Measurements from ENCODE around the gene MYO5B. TPM values are rescaled to one million over a fixed set of nuclear protein-coding genes. Genes with fewer than 3 reads are reported as not detected.

MYO5B gene
- polyA plus RNA-seq, 1 of the 3 experiments (the other 2 are of a cell fraction): 1.3 TPM

GRCh38 chr18:49874238-49874637 is 320.7 kb downstream of the MYO5B start:
- H2AFZ ChIP-seq (ENCODE audit: low read depth): no peak overlapping the region
- no peaks in the 10 kb centered on the region for H3K79me2 ChIP-seq (ENCODE audit: insufficient read depth)
- TF ChIP-seq NRF1 (IDR thresholded peaks at IDR 0.05; ENCODE audit: low read depth, low read length): no peak
- TF ChIP-seq FOXM1 (IDR thresholded peaks at IDR 0.05; ENCODE audit: low read depth): no peak
- no peak for TF ChIP-seq ELF1 (IDR thresholded peaks at IDR 0.05)
- TF ChIP-seq TAF1 (IDR thresholded peaks at IDR 0.05; ENCODE audit: borderline replicate concordance, low read depth, low read length): no peak
- TF ChIP-seq RXRA (IDR thresholded peaks at IDR 0.05; ENCODE audit: borderline replicate concordance, low read depth): no peak
- H3F3A ChIP-seq (replicated peaks; ENCODE audit: insufficient read depth): no peaks in the 10 kb centered on the region
- no peak for DNase-seq
- H3K9me2 ChIP-seq: no peaks in the 10 kb centered on the region
- no peak overlapping the region for H3K4me2 ChIP-seq
- ChIA-PET POLR2A (no interaction called here), CTCF (interaction anchor here (0.7 to 4.0 kb wide), 4 partner anchors 9 to 15 kb away, joined by 3 to 17 read pairs (median 3); no protein-coding TSS in a partner anchor)
- no peaks in the 10 kb centered on the region for H3K36me3 ChIP-seq (replicated peaks in 1 of 2; ENCODE audit: control insufficient read depth in 1 of 2, insufficient read depth in 2 of 2, low read length in 1 of 2)
- H4K20me1 ChIP-seq (ENCODE audit: insufficient read depth): no peaks in the 10 kb centered on the region
- no peaks in the 10 kb centered on the region for H3K9me3 ChIP-seq
- WGBS (ENCODE audit: low lambda C conversion rate): 94% methylated on average over 2 of the region's 2 CpGs
- no peak overlapping the region for H3K4me3 ChIP-seq (ENCODE audit: low read depth in 2 of 2, low read length in 1 of 2)
- peaks cover 4% of the 10 kb centered on the region; the same call in 1 of the 2 replicates for H3K27me3 ChIP-seq (ENCODE audit: insufficient read depth)
- no peak overlapping the region for H3K27ac ChIP-seq (ENCODE audit: low read depth in 2 of 2, low read length in 1 of 2)
- peaks cover 0 to 7% of the 10 kb centered on the region in 2 experiments; a peak in 1 of 4 replicates for H3K4me1 ChIP-seq (ENCODE audit: control insufficient read depth in 1 of 2, insufficient read depth in 2 of 2, low read depth in 1 of 2, low read length in 1 of 2)
- no peak overlapping the region for H3K9ac ChIP-seq

DNA sequence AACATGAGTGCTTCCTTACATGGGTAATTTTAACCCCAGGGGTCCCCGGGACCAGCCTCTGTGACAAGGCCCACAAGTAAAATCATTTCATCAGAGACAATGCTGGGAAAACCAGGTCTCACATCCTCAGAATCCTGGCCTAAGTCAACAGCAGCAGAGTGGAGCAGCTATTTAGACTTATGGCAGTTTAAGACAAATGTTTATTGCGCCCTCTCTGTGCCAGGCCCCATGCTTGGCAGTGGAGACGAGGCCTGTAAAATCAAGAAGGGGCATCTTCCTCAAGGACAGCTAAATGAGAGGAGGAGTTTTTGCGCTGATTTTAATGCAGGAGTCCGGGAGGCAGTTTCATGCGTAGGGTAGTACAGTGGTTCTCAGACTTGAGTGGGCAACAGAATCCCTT is 325.6 kb downstream of the MYO5B start:
- Histone ChIP-seq H4K20me1 (ENCODE audit: insufficient read depth) (no peaks in the 10 kb centered on the region), H2AFZ (ENCODE audit: low read depth) (no peak overlapping the region), H3K27ac (ENCODE audit: low read depth in 2 of 2, low read length in 1 of 2) (no peak overlapping the region), H3K79me2 (ENCODE audit: insufficient read depth) (no peaks in the 10 kb centered on the region), H3K36me3 (replicated peaks in 1 of 2; ENCODE audit: control insufficient read depth in 1 of 2, insufficient read depth in 2 of 2, low read length in 1 of 2) (no peaks in the 10 kb centered on the region), H3F3A (replicated peaks; ENCODE audit: insufficient read depth) (no peaks in the 10 kb centered on the region), H3K4me2 (no peak overlapping the region), H3K4me1 (ENCODE audit: control insufficient read depth in 1 of 2, insufficient read depth in 2 of 2, low read depth in 1 of 2, low read length in 1 of 2) (peaks cover 0 to 5% of the 10 kb centered on the region in 2 experiments; a peak in 1 of 4 replicates), H3K9me2 (no peaks in the 10 kb centered on the region), H3K4me3 (ENCODE audit: low read depth in 2 of 2, low read length in 1 of 2) (no peak overlapping the region), H3K9ac (no peak overlapping the region), H3K27me3 (ENCODE audit: insufficient read depth) (peaks cover 4% of the 10 kb centered on the region; the same call in 1 of the 2 replicates), H3K9me3 (no peaks in the 10 kb centered on the region)
- no peak for TF ChIP-seq GATA2 (CRISPR knock-in tag; IDR thresholded peaks at IDR 0.05)
- no peak for TF ChIP-seq USF1 (IDR thresholded peaks at IDR 0.05; ENCODE audit: borderline replicate concordance, low read depth)
- no peak for TF ChIP-seq GABPA (IDR thresholded peaks at IDR 0.05; ENCODE audit: low read depth)
- no peak for TF ChIP-seq TAF1 (IDR thresholded peaks at IDR 0.05; ENCODE audit: borderline replicate concordance, low read depth, low read length)
- TF ChIP-seq, protein P1, sequence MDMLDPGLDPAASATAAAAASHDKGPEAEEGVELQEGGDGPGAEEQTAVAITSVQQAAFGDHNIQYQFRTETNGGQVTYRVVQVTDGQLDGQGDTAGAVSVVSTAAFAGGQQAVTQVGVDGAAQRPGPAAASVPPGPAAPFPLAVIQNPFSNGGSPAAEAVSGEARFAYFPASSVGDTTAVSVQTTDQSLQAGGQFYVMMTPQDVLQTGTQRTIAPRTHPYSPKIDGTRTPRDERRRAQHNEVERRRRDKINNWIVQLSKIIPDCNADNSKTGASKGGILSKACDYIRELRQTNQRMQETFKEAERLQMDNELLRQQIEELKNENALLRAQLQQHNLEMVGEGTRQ (IDR thresholded peaks at IDR 0.05; ENCODE audit: borderline replicate concordance, low read depth, low read length): no peak
- TF ChIP-seq, protein P2, sequence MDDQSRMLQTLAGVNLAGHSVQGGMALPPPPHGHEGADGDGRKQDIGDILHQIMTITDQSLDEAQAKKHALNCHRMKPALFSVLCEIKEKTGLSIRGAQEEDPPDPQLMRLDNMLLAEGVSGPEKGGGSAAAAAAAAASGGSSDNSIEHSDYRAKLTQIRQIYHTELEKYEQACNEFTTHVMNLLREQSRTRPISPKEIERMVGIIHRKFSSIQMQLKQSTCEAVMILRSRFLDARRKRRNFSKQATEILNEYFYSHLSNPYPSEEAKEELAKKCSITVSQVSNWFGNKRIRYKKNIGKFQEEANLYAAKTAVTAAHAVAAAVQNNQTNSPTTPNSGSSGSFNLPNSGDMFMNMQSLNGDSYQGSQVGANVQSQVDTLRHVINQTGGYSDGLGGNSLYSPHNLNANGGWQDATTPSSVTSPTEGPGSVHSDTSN (IDR thresholded peaks at IDR 0.05): no peak
- no peak for TF ChIP-seq FOXM1 (IDR thresholded peaks at IDR 0.05; ENCODE audit: low read depth)
- no peak for TF ChIP-seq RCOR1 (IDR thresholded peaks at IDR 0.05; ENCODE audit: low read length)
- TF ChIP-seq YY1 (IDR thresholded peaks at IDR 0.05; ENCODE audit: low read depth): no peak
- TF ChIP-seq FOSL2 (IDR thresholded peaks at IDR 0.05; ENCODE audit: borderline replicate concordance, low read depth): no peak
- no peak for TF ChIP-seq MEF2A (IDR thresholded peaks at IDR 0.05; ENCODE audit: borderline replicate concordance, low read depth)
- TF ChIP-seq RAD21 (IDR thresholded peaks at IDR 0.05; ENCODE audit: low read length): no peak
- ChIA-PET CTCF (interaction anchor here (0.5 to 2.9 kb wide), 4 partner anchors 9 to 359 kb away, joined by 3 to 21 read pairs (median 6); no protein-coding TSS in a partner anchor), POLR2A (no interaction called here)
- WGBS (ENCODE audit: low lambda C conversion rate): 79% methylated on average over 6 of the region's 6 CpGs
- DNase-seq: no peak

All from SK-N-SH (cell line).